MM.1S (cell line): ENCODE data around the gene PSAT1.

Experiments
- DNase-seq: peaks from one replicate; pipeline ENCODE4 v3.0.0-alpha.2; 2015
- H2AFZ ChIP-seq: fragments of 300-600 bp; sonication (generic); 2 replicates; pipeline ENCODE4 v1.6.0; 2016; ENCODE audit warnings: antibody characterized with exemption, low read length
- H3F3A ChIP-seq: fragments of 300-600 bp; sonication (generic); 2 replicates; pipeline ENCODE4 v1.6.1; 2016; ENCODE audit warnings: mild to moderate bottlenecking, antibody characterized with exemption, low read length, moderate library complexity, mixed read lengths; ENCODE audit not compliant: insufficient read depth
- H3K27ac ChIP-seq: fragments of 300-600 bp; sonication (generic); 2 replicates; pipeline ENCODE4 v1.5.1; 2016; ENCODE audit warnings: mild to moderate bottlenecking, low read length
- H3K27me3 ChIP-seq: fragments of 300-600 bp; sonication (generic); replicated peaks from 2 replicates; pipeline ENCODE4 v1.6.0; 2016; ENCODE audit warnings: low read length; ENCODE audit not compliant: insufficient read depth
- H3K36me3 ChIP-seq: fragments of 300-600 bp; sonication (generic); replicated peaks from 2 replicates; pipeline ENCODE4 v1.6.1; 2016; ENCODE audit warnings: mild to moderate bottlenecking, low read length, mixed read lengths; ENCODE audit not compliant: insufficient read depth
- H3K4me1 ChIP-seq: fragments of 300-600 bp; sonication (generic); 2 replicates; pipeline ENCODE4 v1.6.1; 2016; ENCODE audit warnings: low read length, mixed read lengths
- H3K4me2 ChIP-seq: fragments of 300-600 bp; sonication (generic); 2 replicates; pipeline ENCODE4 v1.6.0; 2016; ENCODE audit warnings: low read depth, low read length
- H3K4me3 ChIP-seq: fragments of 300-600 bp; sonication (generic); 2 replicates; pipeline ENCODE4 v1.5.1; 2016; ENCODE audit warnings: low read length, mixed read lengths
- H3K79me2 ChIP-seq: fragments of 300-600 bp; sonication (generic); 2 replicates; pipeline ENCODE4 v1.6.1; 2016; ENCODE audit warnings: mixed run types, low read length, mixed read lengths
- H3K9ac ChIP-seq: fragments of 300-600 bp; sonication (generic); 2 replicates; pipeline ENCODE4 v1.6.1; 2016; ENCODE audit warnings: low read length, mixed read lengths
- H3K9me2 ChIP-seq: fragments of 300-600 bp; sonication (generic); replicated peaks from 2 replicates; pipeline ENCODE4 v1.6.1; 2016; ENCODE audit warnings: mild to moderate bottlenecking, low read length, mixed read lengths; ENCODE audit not compliant: insufficient read depth
- H3K9me3 ChIP-seq: fragments of 300-600 bp; sonication (generic); replicated peaks from 2 replicates; pipeline ENCODE4 v1.6.1; 2016; ENCODE audit warnings: mild to moderate bottlenecking, low read length, mixed read lengths; ENCODE audit not compliant: insufficient read depth
- H4K20me1 ChIP-seq: fragments of 300-600 bp; sonication (generic); 2 replicates; pipeline ENCODE4 v1.6.1; 2016; ENCODE audit warnings: mild to moderate bottlenecking, low read length, moderate library complexity, mixed read lengths; ENCODE audit not compliant: insufficient read depth
- EZH2 ChIP-seq: fragments of 300-600 bp; sonication (generic); optimal IDR thresholded peaks from 2 replicates; pipeline ENCODE3; 2017; ENCODE audit warnings: low read depth, mild to moderate bottlenecking, antibody characterized with exemption, low read length, mixed read lengths
- EZH2phosphoT487 ChIP-seq: fragments of 300-600 bp; sonication (generic); IDR thresholded peaks from 2 replicates; pipeline ENCODE4 v1.6.1; 2018; ENCODE audit warnings: antibody characterized with exemption, low read length
- TF ChIP-seq, protein P1 (sequence below): fragments of 300-600 bp; sonication (generic); IDR thresholded peaks from 2 replicates; pipeline ENCODE4 v1.5.1; 2016; ENCODE audit warnings: antibody characterized with exemption, low read length, mixed read lengths

The PSAT1 gene

DNA sequence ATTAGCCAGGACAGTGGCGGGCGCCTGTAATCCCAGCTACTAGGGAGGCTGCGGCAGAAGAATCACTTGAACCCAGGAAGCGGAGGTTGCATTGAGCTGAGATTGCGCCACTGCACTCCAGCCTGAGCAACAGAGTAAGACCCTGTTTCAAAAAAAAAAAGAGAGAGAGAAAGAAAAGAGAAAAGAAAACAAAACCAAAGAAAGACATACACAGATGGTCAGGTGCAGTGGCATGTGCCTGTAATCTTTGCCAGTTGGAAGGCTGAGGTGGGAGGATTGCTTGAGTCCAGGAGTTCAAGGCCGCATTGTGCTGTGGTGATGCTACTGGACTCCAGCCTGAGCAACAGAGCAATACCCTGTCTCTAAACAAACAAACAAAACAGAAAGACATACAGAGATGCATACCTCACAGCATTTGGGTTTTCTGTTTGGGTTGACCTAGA is 10.0 kb upstream of the PSAT1 start:
- Histone ChIP-seq H2AFZ (no peak overlapping the region), H3K27me3 (no peaks in the 10 kb centered on the region)

DNA sequence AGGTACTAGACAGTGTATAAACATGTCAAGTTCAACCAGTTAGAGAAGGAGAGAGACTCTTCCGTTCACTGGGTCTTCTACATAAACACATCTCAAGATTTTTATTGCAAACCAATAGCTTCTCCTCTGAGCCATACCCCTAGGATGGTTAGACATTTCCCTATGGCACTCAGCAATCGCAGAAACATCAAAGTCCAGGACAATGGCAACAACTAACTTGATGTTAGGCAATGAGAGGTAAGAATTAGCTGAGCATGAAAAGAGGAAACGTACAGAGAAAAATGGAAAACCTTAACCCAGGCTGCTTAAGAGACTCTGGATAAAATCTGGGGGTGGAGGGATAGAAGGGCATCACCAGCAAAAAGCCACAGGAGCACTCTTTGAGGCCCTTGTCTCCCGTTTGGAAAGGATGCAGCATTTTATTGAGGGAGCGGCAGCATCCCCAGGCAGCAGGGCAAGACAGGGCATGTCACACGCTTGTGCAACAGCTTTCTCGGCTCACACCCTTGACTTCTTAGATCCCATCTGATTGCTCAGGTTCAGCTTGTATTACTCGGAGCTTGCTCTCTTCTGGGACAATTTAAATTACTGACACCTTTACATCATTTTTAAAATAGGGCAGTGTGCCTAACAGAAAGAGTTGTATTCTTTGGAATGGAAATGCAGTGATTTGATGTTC is 8.6 kb upstream of the PSAT1 start:
- no peak for DNase-seq
- no peak for TF ChIP-seq EZH2phosphoT487
- TF ChIP-seq, protein P1, sequence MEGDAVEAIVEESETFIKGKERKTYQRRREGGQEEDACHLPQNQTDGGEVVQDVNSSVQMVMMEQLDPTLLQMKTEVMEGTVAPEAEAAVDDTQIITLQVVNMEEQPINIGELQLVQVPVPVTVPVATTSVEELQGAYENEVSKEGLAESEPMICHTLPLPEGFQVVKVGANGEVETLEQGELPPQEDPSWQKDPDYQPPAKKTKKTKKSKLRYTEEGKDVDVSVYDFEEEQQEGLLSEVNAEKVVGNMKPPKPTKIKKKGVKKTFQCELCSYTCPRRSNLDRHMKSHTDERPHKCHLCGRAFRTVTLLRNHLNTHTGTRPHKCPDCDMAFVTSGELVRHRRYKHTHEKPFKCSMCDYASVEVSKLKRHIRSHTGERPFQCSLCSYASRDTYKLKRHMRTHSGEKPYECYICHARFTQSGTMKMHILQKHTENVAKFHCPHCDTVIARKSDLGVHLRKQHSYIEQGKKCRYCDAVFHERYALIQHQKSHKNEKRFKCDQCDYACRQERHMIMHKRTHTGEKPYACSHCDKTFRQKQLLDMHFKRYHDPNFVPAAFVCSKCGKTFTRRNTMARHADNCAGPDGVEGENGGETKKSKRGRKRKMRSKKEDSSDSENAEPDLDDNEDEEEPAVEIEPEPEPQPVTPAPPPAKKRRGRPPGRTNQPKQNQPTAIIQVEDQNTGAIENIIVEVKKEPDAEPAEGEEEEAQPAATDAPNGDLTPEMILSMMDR = no peak
- no peak for TF ChIP-seq EZH2
- no peak overlapping the region for H2AFZ ChIP-seq

More for the DNA sequence above, 10.0 kb upstream of the PSAT1 start:
- Histone ChIP-seq H3K36me3 (no peaks in the 10 kb centered on the region), H3K27ac (no peak overlapping the region), H3K4me2 (no peak overlapping the region), H3K4me3 (no peak overlapping the region), H3K79me2 (no peaks in the 10 kb centered on the region), H3K9me2 (no peaks in the 10 kb centered on the region), H3K4me1 (no peaks in the 10 kb centered on the region), H3F3A (no peaks in the 10 kb centered on the region), H3K9me3 (no peaks in the 10 kb centered on the region), H4K20me1 (no peaks in the 10 kb centered on the region), H3K9ac (no peak overlapping the region)
- DNase-seq = no peak
- TF ChIP-seq, protein P1 = no peak
- TF ChIP-seq EZH2phosphoT487 (no peak), EZH2 (no peak)

DNA sequence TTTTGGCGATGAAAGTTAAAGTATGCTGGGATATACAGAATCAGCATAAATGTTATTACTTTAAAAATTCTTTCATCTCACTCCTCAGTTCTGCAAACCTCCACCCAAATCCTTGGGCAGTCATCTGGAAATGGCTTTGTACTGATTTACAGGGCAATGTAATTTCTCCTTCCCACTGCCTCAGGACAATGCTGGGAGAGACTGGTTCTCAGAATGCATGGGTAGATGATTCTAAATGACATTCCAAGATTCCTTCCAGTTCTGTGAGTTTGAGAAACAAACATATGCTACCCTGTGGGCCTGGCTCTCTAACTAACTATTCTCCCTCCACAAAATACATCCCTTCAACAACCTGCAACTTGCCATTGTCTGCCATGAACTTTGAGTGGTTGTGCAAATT is 7.5 kb upstream of the PSAT1 start:
- Histone ChIP-seq H4K20me1 (no peaks in the 10 kb centered on the region), H3K27ac (no peak overlapping the region), H3K79me2 (no peaks in the 10 kb centered on the region), H2AFZ (no peak overlapping the region), H3K27me3 (no peaks in the 10 kb centered on the region), H3K4me1 (no peaks in the 10 kb centered on the region), H3K4me2 (no peak overlapping the region), H3K9ac (no peak overlapping the region), H3F3A (no peaks in the 10 kb centered on the region), H3K4me3 (no peak overlapping the region), H3K9me3 (no peaks in the 10 kb centered on the region), H3K9me2 (no peaks in the 10 kb centered on the region), H3K36me3 (no peaks in the 10 kb centered on the region)
- no peak for TF ChIP-seq EZH2phosphoT487
- DNase-seq = no peak

More for the DNA sequence above, 8.6 kb upstream of the PSAT1 start:
- H3K4me1 ChIP-seq = no peaks in the 10 kb centered on the region
- no peaks in the 10 kb centered on the region for H3K9me3 ChIP-seq
- H3K9ac ChIP-seq = no peak overlapping the region
- no peaks in the 10 kb centered on the region for H3F3A ChIP-seq
- H3K36me3 ChIP-seq = no peaks in the 10 kb centered on the region
- H3K9me2 ChIP-seq = no peaks in the 10 kb centered on the region
- H3K4me3 ChIP-seq = no peak overlapping the region
- no peaks in the 10 kb centered on the region for H4K20me1 ChIP-seq
- no peaks in the 10 kb centered on the region for H3K79me2 ChIP-seq
- H3K4me2 ChIP-seq = no peak overlapping the region
- no peaks in the 10 kb centered on the region for H3K27me3 ChIP-seq
- H3K27ac ChIP-seq = no peak overlapping the region

DNA sequence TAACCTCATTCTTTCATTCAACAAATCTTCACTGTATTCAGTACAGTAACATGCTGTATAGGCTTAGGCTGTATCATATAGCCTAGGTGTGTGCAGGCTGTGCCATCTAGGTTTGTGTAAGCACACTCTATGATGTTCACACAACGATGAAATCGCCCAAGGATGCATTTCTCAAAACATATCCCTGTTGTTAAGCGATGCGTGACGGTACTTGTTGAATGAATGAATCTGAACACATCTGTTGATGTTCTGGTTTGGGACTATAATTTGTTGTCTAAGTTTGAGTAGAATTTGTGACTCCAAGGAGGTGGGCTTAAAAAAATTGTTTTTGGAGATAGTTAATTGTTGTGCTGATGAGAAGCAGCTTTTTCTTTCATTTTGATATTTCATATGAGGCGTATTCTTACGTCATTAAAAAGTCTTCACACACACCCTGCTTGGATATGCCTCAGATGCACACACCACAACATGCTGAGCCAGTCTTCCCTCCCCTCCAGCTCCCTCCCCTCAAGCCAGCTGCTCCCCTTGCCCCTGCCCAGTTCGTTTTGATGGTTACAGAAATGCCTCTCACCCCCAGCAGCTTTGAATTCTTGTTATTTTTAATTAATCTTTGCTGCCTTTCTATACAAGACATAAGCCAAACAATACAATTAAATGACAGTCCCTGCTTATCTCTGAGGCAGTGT is 5.5 kb upstream of the PSAT1 start:
- Histone ChIP-seq H3K79me2 (no peaks in the 10 kb centered on the region), H3K9me2 (no peaks in the 10 kb centered on the region), H3K36me3 (no peaks in the 10 kb centered on the region), H3K27ac (no peak overlapping the region), H2AFZ (no peak overlapping the region), H3F3A (no peaks in the 10 kb centered on the region), H3K4me2 (no peak overlapping the region), H3K27me3 (no peaks in the 10 kb centered on the region), H3K4me1 (no peaks in the 10 kb centered on the region), H3K9me3 (no peaks in the 10 kb centered on the region), H4K20me1 (no peaks in the 10 kb centered on the region), H3K4me3 (no peak overlapping the region), H3K9ac (no peak overlapping the region)
- TF ChIP-seq EZH2phosphoT487 (no peak), EZH2 (no peak)
- TF ChIP-seq, protein P1 = no peak
- DNase-seq = no peak
